SK-N-SH (cell line): ENCODE results near the gene GALNT18. TPM values are rescaled to one million over a fixed set of nuclear protein-coding genes. Genes with fewer than 3 reads are reported as not detected.

Source experiments
- CTCF ChIA-PET: fragments of 300-600, 350-600 bp; formaldehyde crosslinking; extraction: SDS; loops from one replicate; lab custom pipeline; 2021; lab: Yijun Ruan, JAX
- POLR2A ChIA-PET: fragments of 350-600 bp; sonication (Branson Sonifier 250); formaldehyde crosslinking; extraction: SDS; loops from one replicate; lab custom pipeline; 2020; ENCODE audit warnings: antibody characterized with exemption, inconsistent platforms; lab: Yijun Ruan, JAX
- DNase-seq: peaks from one replicate; pipeline ENCODE4 v3.0.0; 2012
- H2AFZ ChIP-seq: fragments of 200-600 bp; sonication (generic); 2 replicates; pipeline ENCODE4 v1.8.1; 2016; ENCODE audit warnings: antibody characterized with exemption, mild to moderate bottlenecking, low read depth
- H3F3A ChIP-seq: fragments of 200-600 bp; sonication (generic); replicated peaks from 2 replicates; pipeline ENCODE3; 2016; ENCODE audit warnings: antibody characterized with exemption, mild to moderate bottlenecking; ENCODE audit not compliant: insufficient read depth
- H3K27ac ChIP-seq, 2 experiments: fragments of 200-500 bp in 1 of 2; fragments of 200-600 bp in 1 of 2; sonication (Bioruptor generic) in 1 of 2; sonication (generic), shearing (Covaris generic) in 1 of 2; 2 replicates each; pipeline versions ENCODE4 v1.5.1 to v1.6.1; 2014 to 2016; ENCODE audit warnings: low read depth in 2 of 2, inconsistent platforms in 1 of 2, low read length in 1 of 2, mild to moderate bottlenecking in 1 of 2, mixed read lengths in 1 of 2
- H3K27me3 ChIP-seq: fragments of 200-600 bp; sonication (generic), shearing (Covaris generic); 2 replicates; pipeline ENCODE4 v1.6.1; 2016; ENCODE audit warnings: mixed run types; ENCODE audit not compliant: insufficient read depth
- H3K36me3 ChIP-seq, 2 experiments: fragments of 200-500 bp in 1 of 2; fragments of 200-600 bp in 1 of 2; sonication (Bioruptor generic) in 1 of 2; sonication (generic) in 1 of 2; replicated peaks in 1 of 2; 2 replicates each; pipeline versions ENCODE3 to v1.5.1; 2014 to 2016; ENCODE audit warnings: low read length in 1 of 2, mild to moderate bottlenecking in 1 of 2; ENCODE audit not compliant: insufficient read depth in 2 of 2, control insufficient read depth in 1 of 2
- H3K4me1 ChIP-seq, 2 experiments: fragments of 200-500 bp in 1 of 2; fragments of 200-600 bp in 1 of 2; sonication (Bioruptor generic) in 1 of 2; sonication (generic), shearing (Covaris generic) in 1 of 2; 2 replicates each; pipeline versions ENCODE4 v1.5.1 to v1.6.1; 2014 to 2016; ENCODE audit warnings: low read depth in 1 of 2, low read length in 1 of 2, mixed run types in 1 of 2; ENCODE audit not compliant: insufficient read depth in 2 of 2, control insufficient read depth in 1 of 2
- H3K4me2 ChIP-seq: fragments of 200-600 bp; sonication (generic), shearing (Covaris generic); 2 replicates; pipeline ENCODE4 v1.6.1; 2017; ENCODE audit warnings: mixed run types
- H3K4me3 ChIP-seq, 2 experiments: fragments of 200-500 bp in 1 of 2; fragments of 200-600 bp in 1 of 2; sonication (Bioruptor generic) in 1 of 2; sonication (generic), shearing (Covaris generic) in 1 of 2; 2 replicates each; pipeline versions ENCODE4 v1.5.1 to v1.8.1; 2014 to 2016; ENCODE audit warnings: low read depth in 2 of 2, inconsistent platforms in 1 of 2, low read length in 1 of 2, mild to moderate bottlenecking in 1 of 2, mixed read lengths in 1 of 2, moderate library complexity in 1 of 2
- H3K79me2 ChIP-seq: fragments of 200-600 bp; sonication (generic); 2 replicates; pipeline ENCODE4 v1.8.1; 2017; ENCODE audit warnings: mild to moderate bottlenecking; ENCODE audit not compliant: insufficient read depth
- H3K9ac ChIP-seq: fragments of 200-600 bp; sonication (generic); 2 replicates; pipeline ENCODE4 v1.6.1; 2017; ENCODE audit warnings: mixed run types
- H3K9me2 ChIP-seq: fragments of 200-600 bp; sonication (generic); 2 replicates; pipeline ENCODE4 v1.6.1; 2017; ENCODE audit warnings: mixed run types
- H3K9me3 ChIP-seq: fragments of 200-600 bp; sonication (generic); 2 replicates; pipeline ENCODE4 v1.6.1; 2017; ENCODE audit warnings: mixed run types, mild to moderate bottlenecking, moderate library complexity
- H4K20me1 ChIP-seq: fragments of 200-600 bp; sonication (generic); 2 replicates; pipeline ENCODE4 v1.6.1; 2017; ENCODE audit warnings: mild to moderate bottlenecking, mixed run types; ENCODE audit not compliant: insufficient read depth
- CHD2 ChIP-seq: fragments of 150-350 bp; IDR thresholded peaks from 2 replicates; pipeline ENCODE4 v1.6.1; 2018; ENCODE audit warnings: low read length; ENCODE audit not compliant: partially characterized antibody
- ELF1 ChIP-seq: IDR thresholded peaks from 2 replicates; pipeline ENCODE4 v1.4.0; 2012
- EZH2phosphoT487 ChIP-seq: fragments of 200-600 bp; sonication (generic); IDR thresholded peaks from 2 replicates; pipeline ENCODE4 v1.6.1; 2017; ENCODE audit warnings: low read depth, mixed run types, mild to moderate bottlenecking, antibody characterized with exemption, moderate library complexity, borderline replicate concordance
- FOXJ3 ChIP-seq: sonication (generic); formaldehyde crosslinking; IDR thresholded peaks from 2 replicates; pipeline ENCODE4 v1.5.1; 2020; ENCODE audit warnings: mild to moderate bottlenecking, missing genetic modification reagents
- FOXM1 ChIP-seq: IDR thresholded peaks from 2 replicates; pipeline ENCODE4 v1.4.0; 2012; ENCODE audit warnings: low read depth, mild to moderate bottlenecking
- GATA2 ChIP-seq: sonication (generic); formaldehyde crosslinking; IDR thresholded peaks from 2 replicates; pipeline ENCODE4 v1.5.0; 2020; ENCODE audit warnings: mild to moderate bottlenecking, missing genetic modification reagents
- IRF3 ChIP-seq: fragments of 150-350 bp; IDR thresholded peaks from 2 replicates; pipeline ENCODE4 v1.6.1; 2016; ENCODE audit warnings: mild to moderate bottlenecking, low read depth, low read length
- MEF2A ChIP-seq: IDR thresholded peaks from 2 replicates; pipeline ENCODE4 v1.4.0; 2012; ENCODE audit warnings: low read depth, borderline replicate concordance
- NRF1 ChIP-seq: IDR thresholded peaks from 2 replicates; pipeline ENCODE4 v1.6.1; 2012; ENCODE audit warnings: low read depth, mild to moderate bottlenecking, low read length
- PBX3 ChIP-seq: IDR thresholded peaks from 2 replicates; pipeline ENCODE4; 2012
- POLR2AphosphoS5 ChIP-seq: IDR thresholded peaks from 2 replicates; pipeline ENCODE4 v1.6.1; 2012; ENCODE audit warnings: low read depth, low read length
- RAD21 ChIP-seq: IDR thresholded peaks from 2 replicates; pipeline ENCODE4 v1.6.1; 2012; ENCODE audit warnings: mild to moderate bottlenecking, low read length
- REST ChIP-seq: IDR thresholded peaks from 2 replicates; pipeline ENCODE4 v1.6.1; 2012; ENCODE audit warnings: mild to moderate bottlenecking, low read depth, low read length, moderate library complexity
- RFX5 ChIP-seq: IDR thresholded peaks from 2 replicates; pipeline ENCODE4 v1.6.1; 2012; ENCODE audit warnings: mild to moderate bottlenecking, improper control_type of control experiment, low read length
- RXRA ChIP-seq: IDR thresholded peaks from 2 replicates; pipeline ENCODE4 v1.4.0; 2012; ENCODE audit warnings: low read depth, mild to moderate bottlenecking, borderline replicate concordance
- SIN3A ChIP-seq: IDR thresholded peaks from 2 replicates; pipeline ENCODE4 v1.6.1; 2012; ENCODE audit warnings: low read depth, mild to moderate bottlenecking, low read length, moderate library complexity, borderline replicate concordance
- SMC3 ChIP-seq: IDR thresholded peaks from 2 replicates; pipeline ENCODE4 v1.6.1; 2012; ENCODE audit warnings: low read depth, low read length, improper control_type of control experiment
- TAF1 ChIP-seq: IDR thresholded peaks from 2 replicates; pipeline ENCODE4 v1.6.1; 2012; ENCODE audit warnings: low read depth, mild to moderate bottlenecking, low read length, moderate library complexity, borderline replicate concordance
- USF1 ChIP-seq: IDR thresholded peaks from 2 replicates; pipeline ENCODE4 v1.4.0; 2012; ENCODE audit warnings: low read depth, borderline replicate concordance
- USF2 ChIP-seq: fragments of 150-350 bp; IDR thresholded peaks from 2 replicates; pipeline ENCODE4 v1.6.1; 2017; ENCODE audit warnings: antibody characterized with exemption, low read length, low read depth, borderline replicate concordance
- WGBS: methylation state at CpG from one replicate; pipeline ENCODE4 v1.1.6; 2017; ENCODE audit warnings: low lambda C conversion rate; 5-methylcytosine and 5-hydroxymethylcytosine counted together
- polyA plus RNA-seq, 3 experiments: library from polyadenylated mRNA; depleted of rRNA; stranded (reverse); fragments of >200 nt; gene quantifications; 2 replicates each; pipeline ENCODE4 v1.2.3, GENCODE V29; 2012

The GALNT18 gene
- polyA plus RNA-seq, 1 of the 3 experiments (the other 2 are of a cell fraction), result 0.64 TPM

- WGBS, result 68% methylated on average over 1 of the region's 1 CpG
- no peak for TF ChIP-seq RFX5
- no peak for TF ChIP-seq MEF2A
- no peak for TF ChIP-seq POLR2AphosphoS5
- no peak for TF ChIP-seq CHD2
- no peak for TF ChIP-seq EZH2phosphoT487
- no peak for TF ChIP-seq GATA2 (CRISPR knock-in tag)
- no peak for TF ChIP-seq ELF1
- no peak for TF ChIP-seq USF1
- TF ChIP-seq NRF1, result no peak
- TF ChIP-seq FOXJ3 (CRISPR knock-in tag), result no peak
- TF ChIP-seq RXRA, result no peak
- TF ChIP-seq IRF3, result no peak
- TF ChIP-seq SIN3A, result no peak
- TF ChIP-seq FOXM1, result no peak
- no peak for TF ChIP-seq PBX3
- no peak for TF ChIP-seq USF2
- no peak for TF ChIP-seq RAD21
- no peak for TF ChIP-seq SMC3
- TF ChIP-seq REST, result no peak
- TF ChIP-seq TAF1, result no peak
- TF ChIP-seq, all 33 proteins: peak for 0
- CTCF ChIA-PET, result interaction anchor here (0.8 kb wide), 2 partner anchors 8 to 27 kb away, joined by 3 read pairs; no protein-coding TSS in a partner anchor
These were observed 18.3 kb upstream of the GALNT18 start for GRCh38 chr11:11640152-11640551.

More at GRCh38 chr11:11640152-11640551, 18.3 kb upstream of the GALNT18 start:
- Histone ChIP-seq H3K9ac (no peak overlapping the region), H3K4me1 (no peaks in the 10 kb centered on the region), H3K27ac (no peak overlapping the region), H3K9me2 (no peaks in the 10 kb centered on the region), H3K79me2 (no peaks in the 10 kb centered on the region), H3K9me3 (no peaks in the 10 kb centered on the region), H3K4me2 (no peak overlapping the region), H4K20me1 (no peaks in the 10 kb centered on the region), H2AFZ (no peak overlapping the region), H3K27me3 (no peaks in the 10 kb centered on the region), H3K36me3 (no peaks in the 10 kb centered on the region), H3F3A (no peaks in the 10 kb centered on the region), H3K4me3 (no peak overlapping the region)
- POLR2A ChIA-PET, result no interaction called here
- DNase-seq, result no peak
